Neural progenitor cell (in vitro differentiated cells): ENCODE measurements around the gene CYTH1.

Source experiments
- EZH2phosphoT487 ChIP-seq: fragments of 200-600 bp; sonication (generic); IDR thresholded peaks from 2 replicates; pipeline ENCODE4 v1.6.1; 2017; ENCODE audit warnings: antibody characterized with exemption
- TF ChIP-seq, protein P1 (sequence below): fragments of 200-600 bp; sonication (generic); IDR thresholded peaks from 2 replicates; pipeline ENCODE4 v1.5.1; 2017; ENCODE audit warnings: antibody characterized with exemption, mild to moderate bottlenecking

DNA sequence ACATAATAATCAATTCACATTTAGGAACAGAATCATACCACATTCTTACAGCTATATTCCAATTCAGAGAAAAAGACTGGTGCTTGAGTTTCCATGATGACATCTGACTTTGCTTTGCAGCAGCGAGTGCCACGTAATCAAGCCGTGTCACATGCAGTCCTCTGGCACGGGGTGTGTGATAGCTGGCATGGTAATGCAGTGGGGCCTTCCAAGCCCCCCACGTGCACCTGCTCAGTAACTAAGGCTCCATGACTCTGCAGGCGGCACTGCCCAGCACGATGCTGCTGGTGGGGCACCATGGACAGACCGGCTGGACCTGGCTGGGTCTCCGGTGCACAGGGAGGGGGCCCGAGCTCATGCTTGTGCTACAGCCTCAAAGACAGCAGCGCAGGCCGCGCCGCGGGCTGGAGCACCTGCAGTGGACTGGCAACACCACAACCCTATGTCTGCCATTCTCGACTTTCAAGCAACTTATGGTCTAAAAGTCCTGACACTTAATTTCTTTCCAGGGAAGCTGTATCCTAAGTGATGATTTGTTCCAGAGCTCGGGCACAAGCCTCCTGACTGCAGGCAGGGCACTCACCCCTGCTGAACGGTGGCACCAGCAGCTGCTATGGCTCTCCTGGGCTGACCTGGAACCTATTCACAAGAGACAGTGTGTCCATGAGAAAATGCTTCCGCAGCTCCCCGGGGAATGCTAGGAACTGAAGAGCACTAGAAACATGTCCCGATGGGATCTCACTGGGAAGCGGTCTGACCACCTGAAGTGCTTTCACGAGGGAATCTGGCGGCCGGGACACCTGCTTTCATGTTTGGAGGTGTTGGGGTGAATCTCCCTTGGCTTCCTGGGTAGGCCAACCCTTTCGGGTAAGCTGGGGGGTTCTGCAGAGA, 105.4 kb downstream of the CYTH1 start:
- TF ChIP-seq, protein P1, sequence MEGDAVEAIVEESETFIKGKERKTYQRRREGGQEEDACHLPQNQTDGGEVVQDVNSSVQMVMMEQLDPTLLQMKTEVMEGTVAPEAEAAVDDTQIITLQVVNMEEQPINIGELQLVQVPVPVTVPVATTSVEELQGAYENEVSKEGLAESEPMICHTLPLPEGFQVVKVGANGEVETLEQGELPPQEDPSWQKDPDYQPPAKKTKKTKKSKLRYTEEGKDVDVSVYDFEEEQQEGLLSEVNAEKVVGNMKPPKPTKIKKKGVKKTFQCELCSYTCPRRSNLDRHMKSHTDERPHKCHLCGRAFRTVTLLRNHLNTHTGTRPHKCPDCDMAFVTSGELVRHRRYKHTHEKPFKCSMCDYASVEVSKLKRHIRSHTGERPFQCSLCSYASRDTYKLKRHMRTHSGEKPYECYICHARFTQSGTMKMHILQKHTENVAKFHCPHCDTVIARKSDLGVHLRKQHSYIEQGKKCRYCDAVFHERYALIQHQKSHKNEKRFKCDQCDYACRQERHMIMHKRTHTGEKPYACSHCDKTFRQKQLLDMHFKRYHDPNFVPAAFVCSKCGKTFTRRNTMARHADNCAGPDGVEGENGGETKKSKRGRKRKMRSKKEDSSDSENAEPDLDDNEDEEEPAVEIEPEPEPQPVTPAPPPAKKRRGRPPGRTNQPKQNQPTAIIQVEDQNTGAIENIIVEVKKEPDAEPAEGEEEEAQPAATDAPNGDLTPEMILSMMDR, result no peak
- no peak for TF ChIP-seq EZH2phosphoT487
